Right atrium auricular region (tissue), 2 donors: ENCODE results near the gene DRICH1. TPM values are rescaled to one million over a fixed set of nuclear protein-coding genes. Genes with fewer than 3 reads are reported as not detected.
"Not testable (repeated sequence)": the region's sequence is repeated elsewhere in the genome, so short reads cannot be mapped to it uniquely, and the experiment has no call there.

Experiments used
- DNase-seq: peaks from one replicate; pipeline ENCODE4 v3.0.0-alpha.2; 2019; ENCODE audit warnings: low spot score
- H3K27ac ChIP-seq, 2 donors: fragments of 200-600 bp; sonication (generic); 1 replicate in 1 of 2; 2 replicates in 1 of 2; pipeline ENCODE4 v1.5.1; 2016 to 2019
- H3K27me3 ChIP-seq, 2 donors: fragments of 200-600 bp; sonication (generic); one replicate each; pipeline versions ENCODE4 v1.5.1 to v1.6.0; 2017 to 2019
- H3K36me3 ChIP-seq: fragments of 200-600 bp; sonication (generic); one replicate; pipeline ENCODE4 v1.5.1; 2016
- H3K4me1 ChIP-seq, 2 donors: fragments of 200-600 bp; sonication (generic); one replicate each; pipeline versions ENCODE4 v1.5.1 to v1.6.0; 2017 to 2019
- H3K4me3 ChIP-seq, 2 donors: fragments of 200-600 bp; sonication (generic); 1 replicate in 1 of 2; 2 replicates in 1 of 2; pipeline ENCODE4 v1.5.1; 2017 to 2019; ENCODE audit warnings: mild to moderate bottlenecking in 1 of 2, moderate library complexity in 1 of 2
- H3K9me3 ChIP-seq, 2 donors: fragments of 200-600 bp; sonication (generic); one replicate each; pipeline ENCODE4 v1.5.1; 2019
- CTCF ChIP-seq, 2 donors: fragments of 200-600 bp; sonication (generic); IDR thresholded peaks; one replicate each; pipeline ENCODE4 v1.5.1; 2019; ENCODE audit warnings: antibody characterized with exemption in 2 of 2
- total RNA-seq, 2 donors: library from RNA; depleted of rRNA; stranded (reverse); fragments of >200 nt; gene quantifications; one replicate each; pipeline ENCODE4 v1.1.0, GENCODE V29; 2016

Gene DRICH1
- total RNA-seq, 2 donors from 2014 or later: not detected

DNA sequence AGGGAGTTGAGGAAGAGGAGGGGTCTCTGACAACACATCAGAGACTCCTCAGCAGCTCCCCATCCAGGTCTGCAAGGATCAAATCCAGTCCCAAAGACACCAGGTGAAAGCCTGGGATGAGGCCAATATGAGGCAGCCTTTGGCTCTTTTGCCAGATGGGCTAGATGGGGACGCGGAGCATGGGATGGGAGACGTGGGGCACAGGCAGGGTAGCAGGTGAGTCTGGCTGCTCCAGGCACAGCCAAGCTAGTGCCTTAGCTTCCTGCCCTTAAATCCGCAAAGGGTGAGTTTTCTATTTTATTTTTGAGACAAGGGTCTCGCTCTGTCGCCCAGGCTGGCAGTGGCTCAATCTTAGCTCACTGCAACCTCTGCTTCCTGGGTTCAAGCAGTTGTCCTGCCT lies 19.6 kb upstream of the DRICH1 start:
- no peak for TF ChIP-seq CTCF (IDR thresholded peaks at IDR 0.05)
- H3K4me3 ChIP-seq: no peak overlapping the region
- H3K36me3 ChIP-seq: no peaks in the 10 kb centered on the region
- H3K27ac ChIP-seq: no peak overlapping the region
- no peaks in the 10 kb centered on the region for H3K4me1 ChIP-seq
- no peaks in the 10 kb centered on the region for H3K27me3 ChIP-seq
- no peak for DNase-seq
- H3K9me3 ChIP-seq: no peaks in the 10 kb centered on the region

GRCh38 chr22:23649071-23649501 lies 17.0 kb upstream of the DRICH1 start:
- Histone ChIP-seq H3K27me3 (no peaks in the 10 kb centered on the region), H3K4me1 (no peaks in the 10 kb centered on the region), H3K4me3 (no peak overlapping the region), H3K9me3 (no peaks in the 10 kb centered on the region), H3K36me3 (no peaks in the 10 kb centered on the region), H3K27ac (no peak overlapping the region)
- no peak for DNase-seq
- TF ChIP-seq CTCF (IDR thresholded peaks at IDR 0.05): no peak

DNA sequence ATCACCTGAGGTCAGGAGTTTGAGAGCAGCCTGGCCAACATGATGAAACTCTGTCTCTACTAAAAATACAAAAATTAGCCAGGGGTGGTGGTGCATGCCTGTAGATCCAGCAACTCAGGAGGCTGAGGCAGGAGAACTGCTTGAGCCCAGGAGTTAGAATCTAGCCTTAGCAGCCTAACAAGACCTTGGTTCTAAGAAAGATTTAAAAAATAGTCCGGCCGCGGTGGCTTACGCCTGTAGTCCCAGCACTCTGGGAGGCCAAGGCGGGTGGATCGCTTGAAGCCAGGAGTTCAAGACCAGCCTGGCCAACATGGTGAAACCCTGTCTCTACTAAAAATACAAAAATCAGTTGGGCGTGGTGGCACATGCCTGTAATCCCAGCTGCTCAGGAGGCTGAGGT lies 14.4 kb upstream of the DRICH1 start:
- not testable (repeated sequence) for DNase-seq, H3K36me3 ChIP-seq, H3K9me3 ChIP-seq, H3K27me3 ChIP-seq, H3K4me1 ChIP-seq, H3K27ac ChIP-seq, H3K4me3 ChIP-seq

GRCh38 chr22:23640206-23640605 lies 8.1 kb upstream of the DRICH1 start:
- H3K27ac ChIP-seq, H3K4me3 ChIP-seq, H3K27me3 ChIP-seq, DNase-seq, H3K36me3 ChIP-seq, H3K9me3 ChIP-seq, H3K4me1 ChIP-seq: not testable (repeated sequence)

DNA sequence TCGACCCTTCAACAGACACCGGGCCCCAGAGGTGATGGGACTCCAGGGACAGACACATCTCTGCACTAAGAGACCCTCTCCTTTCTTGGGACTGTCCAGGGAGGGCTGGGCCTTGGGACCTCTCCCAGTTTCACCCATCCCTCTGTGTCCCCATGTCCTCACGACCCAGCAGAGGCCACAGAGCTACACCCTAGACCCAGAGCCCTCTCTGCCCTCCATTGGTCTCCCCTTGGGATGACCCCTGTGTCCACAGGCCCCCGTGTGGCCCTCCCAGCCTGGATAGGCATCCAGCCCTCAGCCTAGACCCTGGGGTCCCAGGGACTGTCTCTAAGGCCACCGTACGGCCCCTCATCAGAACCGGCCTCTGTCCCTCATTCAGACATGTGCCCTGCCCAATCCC lies 7.5 kb upstream of the DRICH1 start:
- no peak for TF ChIP-seq CTCF (IDR thresholded peaks at IDR 0.05)
- Histone ChIP-seq H3K27ac (no peak overlapping the region), H3K27me3 (no peaks in the 10 kb centered on the region), H3K36me3 (no peaks in the 10 kb centered on the region), H3K9me3 (no peaks in the 10 kb centered on the region), H3K4me3 (no peak overlapping the region), H3K4me1 (no peaks in the 10 kb centered on the region)
- DNase-seq: no peak

- DNase-seq: no peak
- Histone ChIP-seq H3K27ac (no peak overlapping the region), H3K36me3 (no peaks in the 10 kb centered on the region), H3K4me1 (no peaks in the 10 kb centered on the region), H3K27me3 (no peaks in the 10 kb centered on the region), H3K9me3 (no peaks in the 10 kb centered on the region), H3K4me3 (no peak overlapping the region)
- TF ChIP-seq CTCF (IDR thresholded peaks at IDR 0.05): no peak
Measured at GRCh38 chr22:23638611-23639010, 6.5 kb upstream of the DRICH1 start.

DNA sequence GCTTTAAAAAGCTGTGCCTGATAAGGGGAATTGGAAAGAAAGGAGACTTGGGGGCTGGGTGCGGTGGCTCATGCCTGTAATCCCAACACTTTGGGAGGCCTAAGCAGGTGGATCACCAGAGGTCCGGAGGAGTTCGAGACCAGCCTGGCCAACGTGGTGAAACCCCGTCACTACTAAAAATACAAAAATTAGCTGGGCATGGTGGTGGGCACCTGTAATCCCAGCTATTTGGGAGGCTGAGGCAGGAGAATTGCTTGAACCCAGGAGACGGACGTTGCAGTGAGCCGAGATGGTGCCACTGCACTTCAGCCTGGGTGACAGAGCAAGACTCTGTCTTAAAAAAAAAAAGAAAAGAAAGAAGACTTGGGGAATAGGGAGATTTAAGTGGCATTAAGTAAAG lies 3.2 kb upstream of the DRICH1 start:
- DNase-seq, H3K4me3 ChIP-seq, H3K27me3 ChIP-seq, H3K4me1 ChIP-seq, H3K9me3 ChIP-seq, H3K27ac ChIP-seq, H3K36me3 ChIP-seq: not testable (repeated sequence)

GRCh38 chr22:23628056-23628743 lies 3.9 kb downstream of the DRICH1 start:
- not testable (repeated sequence) for H3K4me3 ChIP-seq, H3K4me1 ChIP-seq, DNase-seq, H3K27me3 ChIP-seq, H3K27ac ChIP-seq, H3K9me3 ChIP-seq, H3K36me3 ChIP-seq
